ENCODE measurements around the gene EPS8L3. TPM values are rescaled to one million over a fixed set of nuclear protein-coding genes. Genes with fewer than 3 reads are reported as not detected.
A peak's percentile ranks its signal among the peaks of the same experiment; 100 is the strongest.

EPS8L3 gene
- total and polyA plus RNA-seq, 9 of the 15 experiments (the other 6 are each of a cell fraction or from before 2014, with no cell fraction given) = 0.09 to 0.42 (median 0.14) TPM; not detected in 5

GRCh38 chr1:109791495-109792043 lies 27.8 kb upstream of the EPS8L3 start:
- in situ Hi-C loops (cut with MboI) (no loop called here), intact Hi-C loops (cut with micrococcal nuclease) (loop anchor here (1.0 to 5.0 kb wide), 2 partner anchors 126 to 193 kb away; partner anchors contain the start of gene AHCYL1)
- Histone ChIP-seq H3K27ac (ENCODE audit: extremely low read depth, low read depth, low read length) (peak overlapping the region; percentile 26; the same call in 1 of the 3 replicates), H4K20me1 (replicated peaks; ENCODE audit: control insufficient read depth, insufficient read depth, low read length) (no peaks in the 10 kb centered on the region), H3K27me3 (ENCODE audit: control insufficient read depth in 2 of 2, insufficient read depth in 2 of 2, low read length in 2 of 2) (no peaks in the 10 kb centered on the region), H3K4me2 (ENCODE audit: insufficient read depth, low read length) (peak overlapping the region; percentile 28; the same call in 1 of the 2 replicates), H3K9me3 (replicated peaks; ENCODE audit: control insufficient read depth, insufficient read depth, low read depth, low read length) (no peaks in the 10 kb centered on the region), H3K79me2 (ENCODE audit: control insufficient read depth, insufficient read depth, low read length) (no peaks in the 10 kb centered on the region), H3K4me1 (replicated peaks in 1 of 2; ENCODE audit: control insufficient read depth in 2 of 2, insufficient read depth in 2 of 2, low read length in 2 of 2) (peaks cover 66% of the 10 kb centered on the region in 2 experiments), H2AFZ (ENCODE audit: low read depth, low read length) (peak overlapping the region; percentile 80), H3K9me1 (ENCODE audit: control insufficient read depth, insufficient read depth, low read length) (no peaks in the 10 kb centered on the region), H3K36me3 (ENCODE audit: control insufficient read depth, insufficient read depth, low read length) (no peaks in the 10 kb centered on the region), H3K4me3 (no peak overlapping the region), H3K9ac (ENCODE audit: insufficient read depth in 1 of 2, low read depth in 2 of 2, low read length in 2 of 2) (peak overlapping the region; percentile 43 to 64)
- FAIRE-seq (no peak), ATAC-seq (no peak), DNase-seq (ENCODE audit: extremely low read depth in 1 of 4, low spot score in 3 of 4) (no peak)
- WGBS (ENCODE audit: insufficient coverage, low coverage, missing lambda C conversion rate) = 85% methylated on average over 9 of the region's 9 CpGs
- no TSS peak for BruUV-seq (replicated peaks)
- POLR2A ChIA-PET = interaction anchor here (0.6 to 1.7 kb wide), 8 partner anchors 8 to 1828 kb away, joined by 3 to 8 read pairs (median 3); partner anchors contain the start of gene AHCYL1
- CTCF ChIA-PET (ENCODE audit: low intra/inter-chr PET ratio) = interaction anchor here (0.6 to 1.3 kb wide), 3 partner anchors 127 to 189 kb away, joined by 3 to 4 read pairs (median 4); no protein-coding TSS in a partner anchor
- TF ChIP-seq HOXB6 (CRISPR knock-in tag; IDR thresholded peaks at IDR 0.05; ENCODE audit: borderline replicate concordance) (no peak), NR2C2 (CRISPR knock-in tag; IDR thresholded peaks at IDR 0.05) (no peak), NR2C2 (tag; IDR thresholded peaks at IDR 0.05) (0 out of 2 replicates have a peak, but pooled peaks have one; percentile 1), HES1 (IDR thresholded peaks at IDR 0.05; ENCODE audit: low read depth) (no peak), RFX5 (IDR thresholded peaks at IDR 0.05; ENCODE audit: low read depth, low read length) (no peak), ZNF263 (CRISPR knock-in tag; IDR thresholded peaks at IDR 0.05; ENCODE audit: borderline replicate concordance) (no peak), HDAC2 (IDR thresholded peaks at IDR 0.05) (peak; percentile 38; the same call in 1 of the 2 replicates), CBX1 (IDR thresholded peaks at IDR 0.05; ENCODE audit: low read depth) (peak; percentile 70; the same call in 1 of the 2 replicates), ERF (CRISPR knock-in tag; IDR thresholded peaks at IDR 0.05) (0 out of 2 replicates have a peak, but pooled peaks have one; percentile 69), RBM25 (IDR thresholded peaks at IDR 0.05; ENCODE audit: low read depth, low read length, severe bottlenecking) (peak; percentile 76), ZNF655 (CRISPR knock-in tag; IDR thresholded peaks at IDR 0.05) (no peak), KDM1A (IDR thresholded peaks at IDR 0.05) (peak; percentile 73 to 89), POLR2AphosphoS2 (IDR thresholded peaks at IDR 0.05; ENCODE audit: low read length) (no peak), TSC22D4 (tag; IDR thresholded peaks at IDR 0.05) (no peak), HNRNPH1 (optimal IDR thresholded peaks at IDR 0.05; ENCODE audit: low read depth, low read length) (no peak), ZNF23 (CRISPR knock-in tag; IDR thresholded peaks at IDR 0.05) (no peak), ZNF253 (CRISPR knock-in tag; conservative IDR thresholded peaks at IDR 0.05) (no peak), ZKSCAN1 (IDR thresholded peaks at IDR 0.05; ENCODE audit: low read depth, low read length) (peak; percentile 96), BCOR (IDR thresholded peaks at IDR 0.05) (peak; percentile 95), TRIM28 (IDR thresholded peaks at IDR 0.05) (no peak), ZNF717 (CRISPR knock-in tag; IDR thresholded peaks at IDR 0.05) (0 out of 2 replicates have a peak, but pooled peaks have one; percentile 44), ZNF699 (CRISPR knock-in tag; IDR thresholded peaks at IDR 0.05; ENCODE audit: insufficient replicate concordance) (no peak), SMARCB1 (IDR thresholded peaks at IDR 0.05; ENCODE audit: insufficient read length, low read depth) (no peak), ZNF384 (IDR thresholded peaks at IDR 0.05; ENCODE audit: low read depth, low read length) (no peak), ADNP (tag; IDR thresholded peaks at IDR 0.05) (peak; percentile 74)
